Measurements from ENCODE around the gene LSM14A.
"Not testable (repeated sequence)": the region's sequence is repeated elsewhere in the genome, so short reads cannot be mapped to it uniquely, and the experiment has no call there.

Gene LSM14A

GRCh38 chr19:34171877-34172660, at the start of gene LSM14A:
Gene LSM14A, plus strand, starts transcription at chr19:34172504. Its CDS starts 139 bp downstream, at chr19:34172643.
- DNase-seq (ENCODE audit: low read depth, low spot score) = peak; percentile 98

GRCh38 chr19:34124828-34125227, 47.5 kb upstream of the LSM14A start:
- DNase-seq (ENCODE audit: low read depth, low spot score) = no peak

- no peak for DNase-seq (ENCODE audit: low read depth, low spot score)
Measured at GRCh38 chr19:34126966-34127365, 45.3 kb upstream of the LSM14A start.

GRCh38 chr19:34127684-34128189, 44.6 kb upstream of the LSM14A start:
- no peak for DNase-seq (ENCODE audit: low read depth, low spot score)

DNA sequence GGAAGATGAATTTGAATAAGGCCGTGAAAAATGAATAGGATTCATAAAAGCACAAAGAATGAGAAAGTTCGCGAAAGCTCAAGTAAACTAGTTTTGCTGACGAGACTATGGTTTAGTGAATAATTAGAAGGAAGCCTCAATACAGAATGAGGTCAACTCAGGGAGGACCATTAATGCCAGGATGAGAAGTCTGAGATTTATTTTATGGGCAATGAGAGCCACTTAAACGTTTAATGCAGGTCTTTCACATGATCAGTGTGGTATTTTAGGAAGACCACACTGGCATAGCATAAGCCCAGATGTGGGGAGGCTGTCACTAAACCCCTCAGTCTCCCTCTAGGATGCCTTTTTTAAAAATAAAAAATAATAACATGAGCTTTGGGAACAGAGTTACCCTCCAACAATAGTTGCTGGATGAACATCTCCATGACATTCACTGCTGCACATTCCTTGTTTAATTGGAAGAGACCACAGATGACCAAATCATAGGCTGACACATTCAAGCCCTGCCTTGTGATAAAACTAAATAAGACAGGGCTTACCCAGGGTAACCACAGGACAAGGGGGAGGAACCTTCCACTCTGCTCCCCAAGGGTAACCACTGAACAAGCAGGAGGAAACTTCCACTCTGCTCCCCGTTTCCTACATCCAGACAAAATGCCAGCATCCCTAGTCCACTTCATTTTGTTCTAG, 43.6 kb upstream of the LSM14A start:
- DNase-seq (ENCODE audit: low read depth, low spot score) = no peak

GRCh38 chr19:34131100-34131499, 41.2 kb upstream of the LSM14A start:
- no peak for DNase-seq (ENCODE audit: low read depth, low spot score)

DNA sequence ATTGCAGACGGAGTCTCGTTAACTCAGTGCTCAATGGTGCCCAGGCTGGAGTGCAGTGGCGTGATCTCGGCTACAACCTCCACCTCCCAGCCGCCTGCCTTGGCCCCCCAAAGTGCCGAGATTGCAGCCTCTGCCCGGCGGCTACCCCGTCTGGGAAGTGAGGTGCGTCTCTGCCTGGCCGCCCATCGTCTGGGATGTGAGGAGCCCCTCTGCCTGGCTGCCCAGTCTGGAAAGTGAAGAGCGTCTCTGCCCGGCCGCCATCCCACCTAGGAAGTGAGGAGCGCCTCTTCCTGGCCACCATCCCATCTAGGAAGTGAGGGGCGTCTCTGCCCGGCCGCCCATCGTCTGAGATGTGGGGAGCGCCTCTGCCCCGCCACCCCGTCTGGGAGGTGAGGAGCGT, 40.2 kb upstream of the LSM14A start:
- DNase-seq (ENCODE audit: low read depth, low spot score) = not testable (repeated sequence)

GRCh38 chr19:34132706-34133105, 39.6 kb upstream of the LSM14A start:
- not testable (repeated sequence) for DNase-seq (ENCODE audit: low read depth, low spot score)

- peak; percentile 82 for DNase-seq (ENCODE audit: low read depth, low spot score)
Measured at GRCh38 chr19:34134190-34135053, 37.9 kb upstream of the LSM14A start.

GRCh38 chr19:34135054-34135800, 37.1 kb upstream of the LSM14A start:
- no peak for DNase-seq (ENCODE audit: low read depth, low spot score)

GRCh38 chr19:34135821-34136611, 36.3 kb upstream of the LSM14A start:
- no peak for DNase-seq (ENCODE audit: low read depth, low spot score)

DNA sequence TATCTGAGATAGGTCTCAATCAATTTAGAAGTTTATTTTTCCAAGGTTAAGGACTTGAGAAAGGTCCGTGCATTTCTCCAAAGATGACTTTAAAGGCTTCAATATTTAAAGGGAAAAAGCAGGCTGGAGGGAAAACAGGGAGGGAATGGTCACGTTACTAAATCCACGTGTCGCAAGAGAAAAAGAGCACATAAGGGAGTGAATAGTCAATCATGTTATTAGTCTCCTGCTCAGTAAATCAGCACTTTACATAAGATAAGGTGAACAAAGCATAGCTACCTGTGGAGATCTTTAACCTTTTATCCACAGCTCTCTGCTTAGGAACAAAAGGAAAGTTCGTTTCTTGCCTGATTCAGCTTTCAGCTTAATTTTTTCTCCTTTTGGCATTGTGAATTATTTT, 31.3 kb upstream of the LSM14A start:
- DNase-seq (ENCODE audit: low read depth, low spot score) = no peak

DNA sequence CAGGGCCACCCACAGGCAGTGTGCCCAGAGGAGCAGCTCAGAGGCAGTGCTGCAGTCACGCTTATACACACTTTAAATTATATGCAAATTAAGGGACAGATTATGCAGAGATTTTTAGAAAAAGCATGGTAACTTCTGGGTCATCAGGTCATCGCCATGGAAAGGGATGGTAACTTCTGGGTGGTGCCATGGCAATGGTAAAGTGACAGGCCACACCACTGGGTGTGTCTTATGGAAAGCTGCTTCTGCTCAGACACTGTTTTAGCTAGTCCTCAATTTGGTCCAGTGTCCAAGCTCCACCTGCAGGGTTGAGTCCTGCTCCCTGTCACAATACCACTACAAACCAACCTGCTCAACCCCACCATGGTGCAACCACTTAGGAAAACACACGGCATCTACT, 29.9 kb upstream of the LSM14A start:
- DNase-seq (ENCODE audit: low read depth, low spot score) = no peak

DNA sequence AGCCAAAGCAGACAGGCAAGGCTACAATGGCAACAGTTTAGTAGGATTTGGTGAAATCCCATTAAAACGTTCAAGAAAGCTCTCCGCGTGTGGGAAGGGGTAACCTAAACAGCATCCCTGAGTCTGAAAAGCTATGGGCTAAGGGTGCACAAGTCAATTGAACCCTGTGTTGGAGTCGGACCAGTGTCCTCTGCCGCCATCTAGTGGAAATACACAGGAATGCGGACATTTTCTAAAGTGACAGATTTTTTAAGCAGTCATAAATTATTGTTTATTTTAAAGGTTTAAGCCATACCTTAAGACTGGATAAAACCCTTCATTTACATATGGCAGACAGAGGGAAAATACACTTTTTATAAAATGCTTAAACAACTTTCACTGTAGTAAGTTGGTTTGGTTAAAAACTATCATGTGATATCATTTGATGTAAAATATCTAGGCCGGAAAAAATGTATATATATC, 26.5 kb upstream of the LSM14A start:
- DNase-seq (ENCODE audit: low read depth, low spot score) = peak; percentile 68

DNA sequence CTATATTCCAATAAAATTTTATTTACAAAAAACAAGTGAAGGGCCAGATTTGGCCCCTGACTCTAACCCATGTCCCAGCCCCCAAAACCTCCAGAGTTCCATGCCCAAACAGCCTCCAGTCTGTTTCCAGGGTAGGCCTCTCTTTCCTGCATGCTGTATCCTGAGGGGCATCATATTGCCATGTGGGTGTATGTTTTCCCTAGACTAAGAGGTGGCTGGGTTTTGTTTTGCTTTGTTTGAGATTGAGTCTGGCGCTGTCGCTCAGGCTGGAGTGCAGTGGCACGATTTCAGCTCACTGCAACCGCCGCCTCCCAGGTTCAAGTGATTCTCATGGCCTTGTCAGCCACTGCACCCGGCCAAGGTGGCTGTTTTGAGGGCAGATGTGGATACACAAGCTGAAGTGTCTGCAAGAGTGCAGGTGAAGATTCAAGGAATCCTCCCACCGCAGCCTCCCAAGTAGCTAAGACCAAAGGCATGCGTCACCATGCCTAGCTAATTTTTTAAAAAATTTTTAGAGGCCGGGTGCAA, 23.6 kb upstream of the LSM14A start:
- DNase-seq (ENCODE audit: low read depth, low spot score) = no peak

DNA sequence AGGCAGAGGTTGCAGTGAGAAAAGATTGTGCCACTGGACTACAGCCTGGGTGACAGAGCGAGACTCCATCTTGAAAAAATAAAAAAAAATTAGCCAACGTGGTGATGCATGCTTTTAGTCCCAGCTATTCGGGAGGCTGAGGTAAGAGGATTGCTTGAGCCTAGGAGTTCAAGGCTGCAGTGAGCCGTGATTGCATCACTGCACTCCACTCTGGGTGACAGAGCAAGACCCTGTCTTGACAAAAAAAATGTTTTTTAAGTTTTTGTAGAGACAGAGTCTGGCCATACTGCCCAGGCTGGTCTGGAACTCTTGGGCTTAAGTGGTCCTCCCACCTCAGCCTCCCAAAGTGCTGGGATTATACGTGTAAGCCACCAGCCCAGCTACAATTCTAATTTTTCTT, 22.4 kb upstream of the LSM14A start:
- DNase-seq (ENCODE audit: low read depth, low spot score) = no peak

DNA sequence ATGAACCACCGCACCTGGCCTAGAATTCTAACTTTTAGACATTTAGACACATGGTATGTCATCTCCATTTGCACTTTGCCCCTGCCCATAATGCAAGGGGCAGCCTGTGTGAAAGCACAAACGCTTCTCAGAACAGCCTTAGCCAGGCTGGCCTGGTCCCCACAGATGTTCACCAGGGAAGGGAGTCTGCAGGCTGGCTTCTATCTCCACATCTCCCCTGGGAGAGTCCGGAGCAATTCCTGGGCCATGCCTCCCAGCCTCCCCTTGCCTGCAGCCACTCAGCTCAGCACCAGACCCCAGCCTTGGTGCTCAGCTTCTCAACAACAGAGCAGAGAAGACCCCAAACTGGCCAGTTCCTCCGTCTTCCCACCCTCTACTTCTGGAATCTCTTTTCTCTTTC, 21.7 kb upstream of the LSM14A start:
- DNase-seq (ENCODE audit: low read depth, low spot score) = no peak

DNA sequence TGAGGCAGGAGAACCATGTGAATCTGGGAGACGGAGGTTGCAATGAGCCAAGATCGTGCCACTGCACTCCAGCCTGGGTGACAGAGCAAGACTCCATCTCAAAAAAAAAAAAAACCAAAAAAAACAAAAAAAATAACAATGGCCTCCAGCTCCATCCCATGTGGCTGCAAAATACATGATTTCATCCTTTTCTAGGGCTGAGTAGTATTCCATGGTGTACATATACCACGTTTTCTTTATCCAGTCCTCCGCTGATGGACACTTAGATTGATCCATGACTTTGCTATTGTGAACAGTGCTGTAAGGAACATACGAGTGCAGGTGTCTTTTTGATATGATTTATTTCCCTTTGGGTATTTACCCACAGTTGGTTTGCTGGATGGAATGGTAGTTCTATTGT, 20.9 kb upstream of the LSM14A start:
- no peak for DNase-seq (ENCODE audit: low read depth, low spot score)

DNA sequence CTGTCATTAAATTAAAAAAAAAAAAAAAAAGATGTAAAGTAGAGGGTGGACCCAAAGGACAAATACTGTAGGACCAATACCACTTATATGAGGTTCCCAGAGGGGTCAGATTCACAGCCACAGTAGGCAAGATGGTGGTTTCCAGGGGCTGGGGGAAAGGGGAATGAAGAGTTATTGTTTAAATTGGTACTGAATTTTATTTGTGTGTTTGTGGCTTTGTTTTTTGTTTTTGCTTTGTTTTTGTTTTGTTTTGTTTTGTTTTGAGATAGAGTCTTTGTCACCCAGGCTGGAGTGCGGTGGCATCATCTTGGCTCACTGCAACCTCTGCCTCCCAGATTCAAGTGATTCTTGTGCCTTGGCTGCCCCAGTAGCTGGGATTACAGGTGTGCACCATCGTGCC, 17.9 kb upstream of the LSM14A start:
- DNase-seq (ENCODE audit: low read depth, low spot score) = no peak

DNA sequence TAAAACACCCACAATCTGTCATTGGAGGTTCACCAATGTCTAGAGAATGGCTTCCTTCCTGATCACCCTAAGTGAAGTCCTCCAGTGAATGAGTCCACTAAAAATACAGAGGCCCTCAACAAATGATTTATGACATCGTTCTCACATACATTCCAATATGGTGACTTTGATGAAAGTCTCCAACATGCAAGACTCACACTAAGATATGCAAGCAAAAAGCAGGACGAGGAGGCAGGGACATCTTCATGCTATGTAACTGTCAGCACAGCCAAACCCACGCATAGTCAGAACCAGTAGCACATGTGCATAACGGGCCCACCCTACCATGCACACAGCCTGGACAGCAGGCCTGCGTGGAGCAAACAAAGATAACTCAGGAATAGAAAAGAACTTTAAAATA, 16.6 kb upstream of the LSM14A start:
- no peak for DNase-seq (ENCODE audit: low read depth, low spot score)
